ENCODE results near the gene BRINP1.

DNA sequence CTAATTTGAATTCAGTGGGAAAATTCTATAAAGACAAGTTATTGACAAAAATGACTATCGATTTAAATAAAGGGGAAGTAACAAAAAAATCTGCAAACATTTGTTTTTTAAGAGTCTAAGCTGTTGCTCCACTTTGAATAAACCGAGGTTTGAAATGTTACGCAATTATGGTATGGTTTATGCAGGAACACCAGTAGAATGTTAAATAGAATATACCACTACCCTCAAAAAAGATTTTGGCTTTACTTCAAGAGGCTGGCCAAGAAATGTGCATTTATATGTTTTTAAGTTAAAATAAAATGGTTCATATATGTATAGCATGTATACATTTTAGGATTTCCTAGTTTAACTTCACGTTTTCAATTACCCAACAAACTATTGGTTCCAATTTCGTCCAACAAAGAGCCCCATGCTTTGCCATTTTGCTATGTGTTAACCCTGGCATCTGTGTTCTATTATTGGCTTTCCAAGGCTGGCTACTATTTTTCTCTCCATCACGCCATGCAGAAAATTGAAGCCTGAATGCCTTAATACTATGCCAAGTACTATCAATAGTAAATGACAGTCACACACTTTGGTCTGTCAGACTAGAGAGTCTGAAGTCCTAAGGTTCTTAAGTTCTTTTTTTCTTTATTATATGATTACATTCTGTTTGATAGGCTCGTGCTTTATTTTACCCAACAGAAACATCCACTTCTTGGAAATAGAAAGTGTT lies 171.2 kb downstream of the BRINP1 start:
- no peak for TF ChIP-seq POLR2A (IDR thresholded peaks at IDR 0.05)
- TF ChIP-seq, protein P1, sequence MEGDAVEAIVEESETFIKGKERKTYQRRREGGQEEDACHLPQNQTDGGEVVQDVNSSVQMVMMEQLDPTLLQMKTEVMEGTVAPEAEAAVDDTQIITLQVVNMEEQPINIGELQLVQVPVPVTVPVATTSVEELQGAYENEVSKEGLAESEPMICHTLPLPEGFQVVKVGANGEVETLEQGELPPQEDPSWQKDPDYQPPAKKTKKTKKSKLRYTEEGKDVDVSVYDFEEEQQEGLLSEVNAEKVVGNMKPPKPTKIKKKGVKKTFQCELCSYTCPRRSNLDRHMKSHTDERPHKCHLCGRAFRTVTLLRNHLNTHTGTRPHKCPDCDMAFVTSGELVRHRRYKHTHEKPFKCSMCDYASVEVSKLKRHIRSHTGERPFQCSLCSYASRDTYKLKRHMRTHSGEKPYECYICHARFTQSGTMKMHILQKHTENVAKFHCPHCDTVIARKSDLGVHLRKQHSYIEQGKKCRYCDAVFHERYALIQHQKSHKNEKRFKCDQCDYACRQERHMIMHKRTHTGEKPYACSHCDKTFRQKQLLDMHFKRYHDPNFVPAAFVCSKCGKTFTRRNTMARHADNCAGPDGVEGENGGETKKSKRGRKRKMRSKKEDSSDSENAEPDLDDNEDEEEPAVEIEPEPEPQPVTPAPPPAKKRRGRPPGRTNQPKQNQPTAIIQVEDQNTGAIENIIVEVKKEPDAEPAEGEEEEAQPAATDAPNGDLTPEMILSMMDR (IDR thresholded peaks at IDR 0.05): no peak

Data from right lobe of liver (tissue), 4 donors.